DND-41 (cell line): Measurements from ENCODE around the gene COL23A1.

Experiments used
- CTCF ChIP-seq: IDR thresholded peaks from 2 replicates; pipeline ENCODE4 v1.5.1; 2012; ENCODE audit warnings: borderline replicate concordance, low read length, moderate library complexity, mild to moderate bottlenecking; ENCODE audit not compliant: poor library complexity, severe bottlenecking; ENCODE audit errors: extremely low read depth
- EZH2 ChIP-seq: IDR thresholded peaks from 3 replicates; pipeline ENCODE4 v1.6.1; 2012; ENCODE audit warnings: borderline replicate concordance, low read depth, mild to moderate bottlenecking, moderate library complexity, low read length, inconsistent platforms; ENCODE audit not compliant: severe bottlenecking

- TF ChIP-seq EZH2 (no peak), CTCF (no peak)
Observed at GRCh38 chr5:178237431-178238312, 352.5 kb downstream of the COL23A1 start.
